SK-N-SH treated with all-trans-retinoic acid at 6 μM for 48 hours (cell line): ENCODE results near the gene NUBP1.
"Not testable (repeated sequence)": the region's sequence is repeated elsewhere in the genome, so short reads cannot be mapped to it uniquely, and the experiment has no call there.

Source experiments
- ATAC-seq: fragments of 200-7000 bp; cut with Tn5 transposase; 3 replicates; pipeline ENCODE4 v1.9.1; 2020; ENCODE audit warnings: mild to moderate bottlenecking, moderate library complexity
- ARNTL ChIP-seq: fragments of 450-650 bp; formaldehyde crosslinking; IDR thresholded peaks from 2 replicates; pipeline ENCODE4 v1.5.0; 2020; ENCODE audit warnings: low read depth, mild to moderate bottlenecking, moderate library complexity, borderline replicate concordance
- BACH2 ChIP-seq: fragments of 250-450 bp; sonication (Bioruptor Pico); IDR thresholded peaks from 2 replicates; pipeline ENCODE4 v1.9.0; 2021; ENCODE audit warnings: mild to moderate bottlenecking, borderline replicate concordance
- CSDC2 ChIP-seq: fragments of 250-450 bp; sonication (Bioruptor Pico); IDR thresholded peaks from 2 replicates; pipeline ENCODE4 v1.5.0; 2020; ENCODE audit warnings: mild to moderate bottlenecking, moderate library complexity
- CSRNP3 ChIP-seq: fragments of 250-450 bp; sonication (Bioruptor Pico); IDR thresholded peaks from 2 replicates; pipeline ENCODE4 v1.5.1; 2021; ENCODE audit warnings: mild to moderate bottlenecking, moderate library complexity
- ESRRG ChIP-seq: fragments of 250-450 bp; sonication (Bioruptor Pico); IDR thresholded peaks from 2 replicates; pipeline ENCODE4 v1.6.1; 2021; ENCODE audit warnings: mild to moderate bottlenecking
- GLIS3 ChIP-seq: fragments of 250-450 bp; sonication (Bioruptor Pico); IDR thresholded peaks from 2 replicates; pipeline ENCODE4 v1.5.0; 2020; ENCODE audit warnings: mild to moderate bottlenecking, moderate library complexity
- OSR1 ChIP-seq: fragments of 250-450 bp; sonication (Bioruptor Pico); IDR thresholded peaks from 2 replicates; pipeline ENCODE4 v1.8.0; 2022; ENCODE audit warnings: moderate library complexity, mild to moderate bottlenecking, inconsistent platforms
- POU6F1 ChIP-seq: fragments of 250-450 bp; sonication (Bioruptor Pico); IDR thresholded peaks from 2 replicates; pipeline ENCODE4 v1.8.0; 2021; ENCODE audit warnings: low read depth, mild to moderate bottlenecking, moderate library complexity, borderline replicate concordance
- PPARA ChIP-seq: fragments of 250-450 bp; sonication (Bioruptor Pico); IDR thresholded peaks from 2 replicates; pipeline ENCODE4 v1.5.0; 2020; ENCODE audit warnings: mild to moderate bottlenecking, borderline replicate concordance
- RARB ChIP-seq: fragments of 250-450 bp; sonication (Bioruptor Pico); IDR thresholded peaks from 2 replicates; pipeline ENCODE4 v1.8.0; 2021; ENCODE audit warnings: mild to moderate bottlenecking, moderate library complexity
- SNAI2 ChIP-seq: fragments of 250-450 bp; sonication (Bioruptor Pico); IDR thresholded peaks from 2 replicates; pipeline ENCODE4 v1.5.0; 2020; ENCODE audit warnings: mild to moderate bottlenecking, moderate library complexity
- TCF4 ChIP-seq: fragments of 250-450 bp; sonication (Bioruptor Pico); IDR thresholded peaks from 2 replicates; pipeline ENCODE4 v1.8.0; 2021; ENCODE audit warnings: mild to moderate bottlenecking, moderate library complexity, borderline replicate concordance
- TOX ChIP-seq: fragments of 250-450 bp; sonication (Bioruptor Pico); IDR thresholded peaks from 2 replicates; pipeline ENCODE4 v1.8.0; 2021; ENCODE audit warnings: mild to moderate bottlenecking, moderate library complexity, borderline replicate concordance
- ZC3H10 ChIP-seq: fragments of 250-450 bp; sonication (Bioruptor Pico); IDR thresholded peaks from 2 replicates; pipeline ENCODE4 v1.5.1; 2021; ENCODE audit warnings: mild to moderate bottlenecking, moderate library complexity
- ZFP3 ChIP-seq: fragments of 250-450 bp; sonication (Bioruptor Pico); IDR thresholded peaks from 2 replicates; pipeline ENCODE4 v1.5.0; 2020; ENCODE audit warnings: mild to moderate bottlenecking, moderate library complexity
- ZFP30 ChIP-seq: fragments of 450-650 bp; formaldehyde crosslinking; IDR thresholded peaks from 2 replicates; pipeline ENCODE4 v1.5.0; 2022; ENCODE audit warnings: mild to moderate bottlenecking, moderate library complexity
- ZNF565 ChIP-seq: fragments of 450-650 bp; formaldehyde crosslinking; conservative IDR thresholded peaks from 2 replicates; pipeline ENCODE4 v1.5.0; 2020; ENCODE audit warnings: low read depth, mild to moderate bottlenecking, moderate library complexity
- ZNF70 ChIP-seq: fragments of 450-650 bp; formaldehyde crosslinking; IDR thresholded peaks from 2 replicates; pipeline ENCODE4 v1.5.0; 2020; ENCODE audit warnings: mild to moderate bottlenecking, moderate library complexity
- ZNF8 ChIP-seq: fragments of 450-650 bp; formaldehyde crosslinking; IDR thresholded peaks from 2 replicates; pipeline ENCODE4 v1.5.0; 2020; ENCODE audit warnings: mild to moderate bottlenecking, moderate library complexity
- TF ChIP-seq, protein P1 (sequence below): fragments of 250-450 bp; sonication (Bioruptor Pico); IDR thresholded peaks from 2 replicates; pipeline ENCODE4 v1.8.0; 2020; ENCODE audit warnings: mild to moderate bottlenecking, moderate library complexity, borderline replicate concordance
- TF ChIP-seq, protein P2 (sequence below): fragments of 250-450 bp; sonication (Bioruptor Pico); IDR thresholded peaks from 2 replicates; pipeline ENCODE4 v1.5.0; 2020; ENCODE audit warnings: mild to moderate bottlenecking, moderate library complexity

Gene NUBP1

GRCh38 chr16:10765772-10766171 is 22.1 kb downstream of the NUBP1 start:
- no peak for ATAC-seq
- TF ChIP-seq ZFP3 (CRISPR knock-in tag) (no peak), BACH2 (no peak), TOX (CRISPR knock-in tag) (no peak), CSRNP3 (CRISPR knock-in tag) (no peak), ZFP30 (CRISPR knock-in tag) (no peak), ARNTL (no peak), CSDC2 (no peak), ESRRG (CRISPR knock-in tag) (no peak), POU6F1 (CRISPR knock-in tag) (no peak), RARB (no peak), ZC3H10 (no peak), SNAI2 (CRISPR knock-in tag) (no peak), ZNF565 (no peak), ZNF70 (no peak)
- TF ChIP-seq, protein P1, sequence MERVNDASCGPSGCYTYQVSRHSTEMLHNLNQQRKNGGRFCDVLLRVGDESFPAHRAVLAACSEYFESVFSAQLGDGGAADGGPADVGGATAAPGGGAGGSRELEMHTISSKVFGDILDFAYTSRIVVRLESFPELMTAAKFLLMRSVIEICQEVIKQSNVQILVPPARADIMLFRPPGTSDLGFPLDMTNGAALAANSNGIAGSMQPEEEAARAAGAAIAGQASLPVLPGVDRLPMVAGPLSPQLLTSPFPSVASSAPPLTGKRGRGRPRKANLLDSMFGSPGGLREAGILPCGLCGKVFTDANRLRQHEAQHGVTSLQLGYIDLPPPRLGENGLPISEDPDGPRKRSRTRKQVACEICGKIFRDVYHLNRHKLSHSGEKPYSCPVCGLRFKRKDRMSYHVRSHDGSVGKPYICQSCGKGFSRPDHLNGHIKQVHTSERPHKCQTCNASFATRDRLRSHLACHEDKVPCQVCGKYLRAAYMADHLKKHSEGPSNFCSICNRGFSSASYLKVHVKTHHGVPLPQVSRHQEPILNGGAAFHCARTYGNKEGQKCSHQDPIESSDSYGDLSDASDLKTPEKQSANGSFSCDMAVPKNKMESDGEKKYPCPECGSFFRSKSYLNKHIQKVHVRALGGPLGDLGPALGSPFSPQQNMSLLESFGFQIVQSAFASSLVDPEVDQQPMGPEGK (CRISPR knock-in tag) = no peak

DNA sequence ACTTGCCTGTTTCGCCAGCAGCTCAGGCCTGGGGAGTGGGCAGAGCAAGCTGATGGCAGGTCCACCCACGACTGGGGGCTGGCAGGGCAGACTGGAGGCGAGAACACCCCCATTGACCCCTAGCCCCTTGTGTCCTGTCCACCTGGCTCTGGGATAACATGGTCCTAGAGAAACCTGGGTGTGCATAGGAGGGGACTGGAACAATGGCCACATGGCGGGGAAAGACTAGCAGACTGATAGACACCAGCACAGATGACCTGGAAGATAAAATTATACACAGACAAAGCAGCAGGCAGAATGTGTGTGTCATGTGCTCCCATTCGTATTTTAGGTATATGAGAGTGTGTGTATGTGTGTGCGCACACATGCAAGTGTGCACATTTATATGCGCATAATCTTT is 23.5 kb downstream of the NUBP1 start:
- TF ChIP-seq GLIS3 (CRISPR knock-in tag) = no peak
- TF ChIP-seq SNAI2 (CRISPR knock-in tag) = no peak
- no peak for TF ChIP-seq POU6F1 (CRISPR knock-in tag)
- TF ChIP-seq, all 23 proteins: peak for 0
- ATAC-seq = no peak

DNA sequence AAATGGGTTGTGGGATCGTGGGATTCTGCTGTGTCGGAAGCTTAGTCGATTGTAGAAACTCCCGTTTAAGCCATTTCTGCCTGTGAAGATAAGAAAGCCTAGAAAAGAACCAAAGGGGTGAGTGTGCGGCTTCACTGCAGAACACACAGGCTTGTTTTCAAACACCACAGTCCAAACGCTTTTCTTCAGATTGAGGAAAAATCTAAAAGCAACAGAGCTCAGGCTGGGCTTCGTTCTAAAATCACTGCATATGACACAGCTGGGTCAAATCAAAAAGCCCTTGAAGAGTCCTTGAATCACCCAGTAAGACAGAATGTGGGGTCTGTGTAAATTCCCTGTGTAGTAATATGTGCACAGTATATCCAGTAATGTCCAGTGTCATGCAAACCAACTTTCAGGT is 25.7 kb downstream of the NUBP1 start:
- no peak for TF ChIP-seq OSR1 (CRISPR knock-in tag)
- no peak for TF ChIP-seq ZNF8 (CRISPR knock-in tag)
- no peak for TF ChIP-seq ESRRG (CRISPR knock-in tag)
- no peak for TF ChIP-seq BACH2
- no peak for TF ChIP-seq CSDC2
- TF ChIP-seq ZNF565 = no peak
- TF ChIP-seq GLIS3 (CRISPR knock-in tag) = no peak
- no peak for TF ChIP-seq ZNF70
- no peak for ATAC-seq

DNA sequence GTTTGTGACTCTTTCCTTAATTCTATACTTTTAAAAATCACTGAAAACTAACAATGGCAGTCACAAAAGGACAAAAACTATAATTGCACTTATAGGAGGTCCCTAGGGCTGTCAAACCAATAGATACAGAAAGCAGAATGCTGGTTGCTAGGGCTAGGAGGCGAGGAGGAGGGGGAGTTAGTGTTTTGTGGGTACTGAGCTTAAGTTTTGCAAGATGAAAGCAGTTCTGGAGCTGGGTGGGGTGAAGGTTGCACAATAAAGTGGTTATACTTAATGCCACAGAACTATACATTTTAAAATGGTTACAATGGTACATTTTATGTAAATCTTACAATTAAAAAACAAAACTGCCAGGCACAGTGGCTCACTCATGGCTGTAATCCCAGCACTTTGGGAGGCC is 27.3 kb downstream of the NUBP1 start:
- no peak for ATAC-seq
- TF ChIP-seq ZNF565 = no peak
- no peak for TF ChIP-seq SNAI2 (CRISPR knock-in tag)
- no peak for TF ChIP-seq CSRNP3 (CRISPR knock-in tag)

GRCh38 chr16:10776280-10776679 is 32.6 kb downstream of the NUBP1 start:
- no peak for ATAC-seq

DNA sequence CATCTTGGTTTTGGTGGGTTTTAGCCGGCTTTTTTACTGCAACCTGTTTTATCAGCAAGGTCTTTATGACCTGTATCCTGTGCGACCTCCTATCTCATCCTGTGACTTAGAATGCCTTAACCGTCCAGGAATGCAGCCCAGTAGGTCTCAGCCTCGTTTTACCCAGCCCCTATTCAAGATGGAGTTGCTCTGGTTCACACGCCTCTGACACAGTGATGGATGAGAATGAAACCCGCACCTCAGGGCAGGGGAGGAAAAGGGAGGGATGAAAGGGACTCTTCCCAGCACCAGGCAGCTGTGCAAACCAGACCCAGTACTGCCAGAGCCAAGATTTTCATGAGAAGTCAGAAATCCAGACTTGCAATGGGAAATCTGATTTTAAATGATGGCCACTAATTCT is 33.3 kb downstream of the NUBP1 start:
- ATAC-seq = not testable (repeated sequence)

More at GRCh38 chr16:10776280-10776679, 32.6 kb downstream of the NUBP1 start:
- TF ChIP-seq ESRRG (CRISPR knock-in tag) (no peak), ZFP3 (CRISPR knock-in tag) (no peak), TOX (CRISPR knock-in tag) (no peak), CSDC2 (no peak), TCF4 (CRISPR knock-in tag) (no peak), BACH2 (no peak), SNAI2 (CRISPR knock-in tag) (no peak), PPARA (no peak), ZNF565 (no peak), ZNF70 (no peak)
- TF ChIP-seq, protein P2, sequence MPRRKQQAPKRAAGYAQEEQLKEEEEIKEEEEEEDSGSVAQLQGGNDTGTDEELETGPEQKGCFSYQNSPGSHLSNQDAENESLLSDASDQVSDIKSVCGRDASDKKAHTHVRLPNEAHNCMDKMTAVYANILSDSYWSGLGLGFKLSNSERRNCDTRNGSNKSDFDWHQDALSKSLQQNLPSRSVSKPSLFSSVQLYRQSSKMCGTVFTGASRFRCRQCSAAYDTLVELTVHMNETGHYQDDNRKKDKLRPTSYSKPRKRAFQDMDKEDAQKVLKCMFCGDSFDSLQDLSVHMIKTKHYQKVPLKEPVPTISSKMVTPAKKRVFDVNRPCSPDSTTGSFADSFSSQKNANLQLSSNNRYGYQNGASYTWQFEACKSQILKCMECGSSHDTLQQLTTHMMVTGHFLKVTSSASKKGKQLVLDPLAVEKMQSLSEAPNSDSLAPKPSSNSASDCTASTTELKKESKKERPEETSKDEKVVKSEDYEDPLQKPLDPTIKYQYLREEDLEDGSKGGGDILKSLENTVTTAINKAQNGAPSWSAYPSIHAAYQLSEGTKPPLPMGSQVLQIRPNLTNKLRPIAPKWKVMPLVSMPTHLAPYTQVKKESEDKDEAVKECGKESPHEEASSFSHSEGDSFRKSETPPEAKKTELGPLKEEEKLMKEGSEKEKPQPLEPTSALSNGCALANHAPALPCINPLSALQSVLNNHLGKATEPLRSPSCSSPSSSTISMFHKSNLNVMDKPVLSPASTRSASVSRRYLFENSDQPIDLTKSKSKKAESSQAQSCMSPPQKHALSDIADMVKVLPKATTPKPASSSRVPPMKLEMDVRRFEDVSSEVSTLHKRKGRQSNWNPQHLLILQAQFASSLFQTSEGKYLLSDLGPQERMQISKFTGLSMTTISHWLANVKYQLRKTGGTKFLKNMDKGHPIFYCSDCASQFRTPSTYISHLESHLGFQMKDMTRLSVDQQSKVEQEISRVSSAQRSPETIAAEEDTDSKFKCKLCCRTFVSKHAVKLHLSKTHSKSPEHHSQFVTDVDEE (CRISPR knock-in tag) = no peak
